ENCODE measurements around the gene ALDH1A2. TPM values are rescaled to one million over a fixed set of nuclear protein-coding genes. Genes with fewer than 3 reads are reported as not detected.
"Not testable (repeated sequence)": the region's sequence is repeated elsewhere in the genome, so short reads cannot be mapped to it uniquely, and the experiment has no call there.

Gene ALDH1A2
- total RNA-seq, 1 donor from 2014 or later: 2.4 TPM

- H3K36me3 Mint-ChIP-seq (ENCODE audit: insufficient read depth): no peaks in the 10 kb centered on the region
- H3K9me3 Mint-ChIP-seq (ENCODE audit: low read depth): no peaks in the 10 kb centered on the region
- TF ChIP-seq, protein P1, sequence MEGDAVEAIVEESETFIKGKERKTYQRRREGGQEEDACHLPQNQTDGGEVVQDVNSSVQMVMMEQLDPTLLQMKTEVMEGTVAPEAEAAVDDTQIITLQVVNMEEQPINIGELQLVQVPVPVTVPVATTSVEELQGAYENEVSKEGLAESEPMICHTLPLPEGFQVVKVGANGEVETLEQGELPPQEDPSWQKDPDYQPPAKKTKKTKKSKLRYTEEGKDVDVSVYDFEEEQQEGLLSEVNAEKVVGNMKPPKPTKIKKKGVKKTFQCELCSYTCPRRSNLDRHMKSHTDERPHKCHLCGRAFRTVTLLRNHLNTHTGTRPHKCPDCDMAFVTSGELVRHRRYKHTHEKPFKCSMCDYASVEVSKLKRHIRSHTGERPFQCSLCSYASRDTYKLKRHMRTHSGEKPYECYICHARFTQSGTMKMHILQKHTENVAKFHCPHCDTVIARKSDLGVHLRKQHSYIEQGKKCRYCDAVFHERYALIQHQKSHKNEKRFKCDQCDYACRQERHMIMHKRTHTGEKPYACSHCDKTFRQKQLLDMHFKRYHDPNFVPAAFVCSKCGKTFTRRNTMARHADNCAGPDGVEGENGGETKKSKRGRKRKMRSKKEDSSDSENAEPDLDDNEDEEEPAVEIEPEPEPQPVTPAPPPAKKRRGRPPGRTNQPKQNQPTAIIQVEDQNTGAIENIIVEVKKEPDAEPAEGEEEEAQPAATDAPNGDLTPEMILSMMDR (IDR thresholded peaks at IDR 0.05; ENCODE audit: unreplicated experiment): no peak
- H3K27me3 Mint-ChIP-seq: peaks cover 15% of the 10 kb centered on the region
- no peak overlapping the region for H3K27ac Mint-ChIP-seq
- H3K4me1 Mint-ChIP-seq (ENCODE audit: low read depth): no peaks in the 10 kb centered on the region
- no peak overlapping the region for H3K4me3 Mint-ChIP-seq (ENCODE audit: low read depth)
- DNase-seq (ENCODE audit: low spot score, unreplicated experiment): no peak
These were observed 15.9 kb upstream of the ALDH1A2 start for GRCh38 chr15:58081456-58081855.

DNA sequence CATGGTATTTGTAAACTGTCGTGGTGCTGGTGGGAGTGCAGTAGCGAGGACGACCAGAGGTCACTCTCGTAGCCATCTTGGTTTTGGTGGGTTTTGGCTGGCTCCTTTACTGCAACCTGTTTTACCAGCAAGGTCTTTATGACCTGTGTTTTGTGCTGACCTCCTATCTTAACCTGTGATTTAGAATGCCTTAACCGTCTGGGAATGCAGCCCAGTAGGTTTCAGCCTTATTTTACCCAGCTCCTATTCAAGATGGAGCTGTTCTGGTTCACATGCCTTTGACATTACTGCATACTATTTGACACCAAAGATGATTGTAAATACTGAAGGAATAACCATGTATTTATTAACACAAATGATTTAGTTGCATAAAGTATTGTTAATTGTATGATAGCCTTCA is 15.4 kb upstream of the ALDH1A2 start:
- not testable (repeated sequence) for H3K4me3 Mint-ChIP-seq (ENCODE audit: low read depth); DNase-seq (ENCODE audit: low spot score, unreplicated experiment); H3K27ac Mint-ChIP-seq; H3K9me3 Mint-ChIP-seq (ENCODE audit: low read depth); H3K36me3 Mint-ChIP-seq (ENCODE audit: insufficient read depth); H3K4me1 Mint-ChIP-seq (ENCODE audit: low read depth)
- H3K27me3 Mint-ChIP-seq: peaks cover 15% of the 10 kb centered on the region

GRCh38 chr15:58080398-58080797 is 14.9 kb upstream of the ALDH1A2 start:
- no peak overlapping the region for H3K4me3 Mint-ChIP-seq (ENCODE audit: low read depth)
- peaks cover 15% of the 10 kb centered on the region for H3K27me3 Mint-ChIP-seq
- no peaks in the 10 kb centered on the region for H3K36me3 Mint-ChIP-seq (ENCODE audit: insufficient read depth)
- H3K9me3 Mint-ChIP-seq (ENCODE audit: low read depth): no peaks in the 10 kb centered on the region
- TF ChIP-seq, protein P1 (IDR thresholded peaks at IDR 0.05; ENCODE audit: unreplicated experiment): no peak
- no peak overlapping the region for H3K27ac Mint-ChIP-seq
- H3K4me1 Mint-ChIP-seq (ENCODE audit: low read depth): no peaks in the 10 kb centered on the region
- DNase-seq (ENCODE audit: low spot score, unreplicated experiment): no peak

GRCh38 chr15:58078591-58078990 is 13.1 kb upstream of the ALDH1A2 start:
- peaks cover 15% of the 10 kb centered on the region for H3K27me3 Mint-ChIP-seq
- H3K27ac Mint-ChIP-seq: no peak overlapping the region
- no peaks in the 10 kb centered on the region for H3K9me3 Mint-ChIP-seq (ENCODE audit: low read depth)
- H3K4me3 Mint-ChIP-seq (ENCODE audit: low read depth): no peak overlapping the region
- DNase-seq (ENCODE audit: low spot score, unreplicated experiment): no peak
- no peaks in the 10 kb centered on the region for H3K36me3 Mint-ChIP-seq (ENCODE audit: insufficient read depth)
- no peaks in the 10 kb centered on the region for H3K4me1 Mint-ChIP-seq (ENCODE audit: low read depth)
- TF ChIP-seq, protein P1 (IDR thresholded peaks at IDR 0.05; ENCODE audit: unreplicated experiment): no peak

GRCh38 chr15:58077427-58077826 is 11.9 kb upstream of the ALDH1A2 start:
- Mint-ChIP-seq H3K36me3 (ENCODE audit: insufficient read depth) (no peaks in the 10 kb centered on the region), H3K27me3 (peaks cover 21% of the 10 kb centered on the region), H3K4me3 (ENCODE audit: low read depth) (no peak overlapping the region), H3K9me3 (ENCODE audit: low read depth) (no peaks in the 10 kb centered on the region), H3K27ac (no peak overlapping the region), H3K4me1 (ENCODE audit: low read depth) (no peaks in the 10 kb centered on the region)
- TF ChIP-seq, protein P1 (IDR thresholded peaks at IDR 0.05; ENCODE audit: unreplicated experiment): peak; percentile 42
- DNase-seq (ENCODE audit: low spot score, unreplicated experiment): no peak

- TF ChIP-seq, protein P1 (IDR thresholded peaks at IDR 0.05; ENCODE audit: unreplicated experiment): no peak
- DNase-seq (ENCODE audit: low spot score, unreplicated experiment): no peak
- no peaks in the 10 kb centered on the region for H3K9me3 Mint-ChIP-seq (ENCODE audit: low read depth)
- peaks cover 36% of the 10 kb centered on the region for H3K27me3 Mint-ChIP-seq
- H3K4me1 Mint-ChIP-seq (ENCODE audit: low read depth): no peaks in the 10 kb centered on the region
- H3K27ac Mint-ChIP-seq: no peak overlapping the region
- no peaks in the 10 kb centered on the region for H3K36me3 Mint-ChIP-seq (ENCODE audit: insufficient read depth)
- H3K4me3 Mint-ChIP-seq (ENCODE audit: low read depth): no peak overlapping the region
These were observed 8.9 kb upstream of the ALDH1A2 start for GRCh38 chr15:58074452-58074851.
